Type B pancreatic cell (in vitro differentiated cells): Measurements from ENCODE around the gene USP34. TPM values are rescaled to one million over a fixed set of nuclear protein-coding genes. Genes with fewer than 3 reads are reported as not detected.

Experiments used
- DNase-seq: peaks from one replicate; pipeline ENCODE4 v3.0.0; 2021; ENCODE audit warnings: mixed read lengths; ENCODE audit not compliant: unreplicated experiment; ENCODE audit errors: extremely low spot score
- H3K27ac Mint-ChIP-seq: 2 replicates; pipeline ENCODE4 v1.8.0; 2021; ENCODE audit warnings: mild to moderate bottlenecking, mixed read lengths
- H3K27me3 Mint-ChIP-seq: 2 replicates; pipeline ENCODE4 v1.8.0; 2021; ENCODE audit warnings: mixed read lengths
- H3K36me3 Mint-ChIP-seq: 2 replicates; pipeline ENCODE4 v1.8.0; 2021; ENCODE audit warnings: mixed read lengths
- H3K4me1 Mint-ChIP-seq: one replicate; pipeline ENCODE4 v1.8.0; 2021; ENCODE audit warnings: mixed read lengths; ENCODE audit not compliant: unreplicated experiment
- H3K4me3 Mint-ChIP-seq: 2 replicates; pipeline ENCODE4 v1.8.0; 2021; ENCODE audit warnings: mild to moderate bottlenecking, mixed read lengths
- H3K9me3 Mint-ChIP-seq: 2 replicates; pipeline ENCODE4 v1.8.0; 2021; ENCODE audit warnings: mixed read lengths
- total RNA-seq: library from RNA; stranded (reverse); gene quantifications from 2 replicates; pipeline ENCODE4 v1.2.1, GENCODE V29; 2021; ENCODE audit warnings: low replicate concordance
- TF ChIP-seq, protein P1 (sequence below): fragments of 200-600 bp; sonication (generic); conservative IDR thresholded peaks from 2 replicates; pipeline ENCODE4 v1.5.0; 2021; ENCODE audit warnings: antibody characterized with exemption, mild to moderate bottlenecking

Gene USP34
- total RNA-seq, 1 donor from 2014 or later, result 94.7 TPM

GRCh38 chr2:61179701-61180639 is 290.9 kb downstream of the USP34 start:
- H3K9me3 Mint-ChIP-seq, result no peaks in the 10 kb centered on the region
- peaks cover 41% of the 10 kb centered on the region for H3K36me3 Mint-ChIP-seq
- H3K4me3 Mint-ChIP-seq, result peak overlapping the region; percentile 64
- H3K4me1 Mint-ChIP-seq, result peaks cover 44% of the 10 kb centered on the region
- peak overlapping the region; percentile 24 for H3K27ac Mint-ChIP-seq
- TF ChIP-seq, protein P1, sequence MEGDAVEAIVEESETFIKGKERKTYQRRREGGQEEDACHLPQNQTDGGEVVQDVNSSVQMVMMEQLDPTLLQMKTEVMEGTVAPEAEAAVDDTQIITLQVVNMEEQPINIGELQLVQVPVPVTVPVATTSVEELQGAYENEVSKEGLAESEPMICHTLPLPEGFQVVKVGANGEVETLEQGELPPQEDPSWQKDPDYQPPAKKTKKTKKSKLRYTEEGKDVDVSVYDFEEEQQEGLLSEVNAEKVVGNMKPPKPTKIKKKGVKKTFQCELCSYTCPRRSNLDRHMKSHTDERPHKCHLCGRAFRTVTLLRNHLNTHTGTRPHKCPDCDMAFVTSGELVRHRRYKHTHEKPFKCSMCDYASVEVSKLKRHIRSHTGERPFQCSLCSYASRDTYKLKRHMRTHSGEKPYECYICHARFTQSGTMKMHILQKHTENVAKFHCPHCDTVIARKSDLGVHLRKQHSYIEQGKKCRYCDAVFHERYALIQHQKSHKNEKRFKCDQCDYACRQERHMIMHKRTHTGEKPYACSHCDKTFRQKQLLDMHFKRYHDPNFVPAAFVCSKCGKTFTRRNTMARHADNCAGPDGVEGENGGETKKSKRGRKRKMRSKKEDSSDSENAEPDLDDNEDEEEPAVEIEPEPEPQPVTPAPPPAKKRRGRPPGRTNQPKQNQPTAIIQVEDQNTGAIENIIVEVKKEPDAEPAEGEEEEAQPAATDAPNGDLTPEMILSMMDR, result no peak
- DNase-seq, result no peak
- H3K27me3 Mint-ChIP-seq, result no peaks in the 10 kb centered on the region

GRCh38 chr2:61178603-61179545 is 292.0 kb downstream of the USP34 start:
- Mint-ChIP-seq H3K4me3 (peak overlapping the region; percentile 90), H3K27ac (peak overlapping the region; percentile 79), H3K4me1 (peaks cover 44% of the 10 kb centered on the region), H3K27me3 (no peaks in the 10 kb centered on the region), H3K36me3 (peaks cover 34% of the 10 kb centered on the region), H3K9me3 (no peaks in the 10 kb centered on the region)
- TF ChIP-seq, protein P1, result no peak
- no peak for DNase-seq

DNA sequence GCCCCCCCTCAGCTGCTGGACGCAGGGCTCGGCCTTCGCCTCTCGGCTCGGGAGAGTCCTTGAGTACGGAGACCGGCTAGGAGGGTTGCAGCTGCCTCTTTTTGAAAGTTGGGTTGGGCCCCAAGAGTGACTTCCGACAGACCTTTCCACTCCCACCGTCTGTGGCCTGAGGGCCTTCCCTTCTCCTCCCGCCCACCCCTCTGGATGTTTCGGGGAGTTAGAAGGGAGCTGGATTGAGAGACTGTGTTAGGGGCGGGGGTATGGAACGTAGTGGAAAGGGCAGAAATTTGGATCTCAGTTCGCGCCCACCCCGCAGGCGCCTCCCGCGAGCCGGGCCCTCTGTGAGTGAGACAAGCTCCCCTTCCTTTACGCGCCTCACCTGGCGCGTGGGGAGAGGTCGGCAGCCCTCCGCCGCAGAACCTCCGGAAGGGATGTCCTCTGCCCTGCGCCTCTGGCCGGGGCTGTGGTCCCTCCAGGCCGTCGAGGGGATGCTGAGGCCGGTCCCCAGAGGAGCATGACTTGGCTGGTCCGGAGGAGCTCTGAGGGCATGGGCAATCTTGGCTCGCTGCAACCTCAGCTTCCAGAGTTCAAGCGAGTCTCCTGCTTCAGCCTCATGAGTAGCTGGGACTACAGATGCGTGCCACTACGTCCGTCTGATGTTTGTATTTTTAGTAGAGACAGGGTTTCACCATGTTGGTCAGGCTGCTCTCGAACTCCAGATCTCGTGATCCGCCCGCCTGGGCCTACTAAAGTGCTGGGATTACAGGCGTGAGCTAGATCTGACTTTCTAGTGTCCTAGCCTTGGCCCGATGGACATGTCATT is 292.9 kb downstream of the USP34 start:
- H3K36me3 Mint-ChIP-seq, result peaks cover 25% of the 10 kb centered on the region
- no peak for DNase-seq
- no peaks in the 10 kb centered on the region for H3K9me3 Mint-ChIP-seq
- H3K27me3 Mint-ChIP-seq, result no peaks in the 10 kb centered on the region
- H3K4me3 Mint-ChIP-seq, result peak overlapping the region; percentile 90
- TF ChIP-seq, protein P1, result no peak
- H3K27ac Mint-ChIP-seq, result peak overlapping the region; percentile 88
- H3K4me1 Mint-ChIP-seq, result peaks cover 44% of the 10 kb centered on the region

GRCh38 chr2:61176755-61177726 is 293.8 kb downstream of the USP34 start:
- Mint-ChIP-seq H3K9me3 (no peaks in the 10 kb centered on the region), H3K27ac (peak overlapping the region; percentile 89), H3K4me3 (peak overlapping the region; percentile 92), H3K36me3 (peaks cover 18% of the 10 kb centered on the region), H3K4me1 (peaks cover 39% of the 10 kb centered on the region), H3K27me3 (no peaks in the 10 kb centered on the region)
- peak; percentile 97 for DNase-seq
- TF ChIP-seq, protein P1, result peak; percentile 23
